NCI-H1105 treated with DMSO at 0.1 percent for 48 hours (cell line): Measurements from ENCODE around the gene MAU2.

ENCODE experiments used
- DNase-seq: peaks from one replicate; lab custom pipeline; 2025; lab: John Stamatoyannopoulos, UW

Gene MAU2, protein sequence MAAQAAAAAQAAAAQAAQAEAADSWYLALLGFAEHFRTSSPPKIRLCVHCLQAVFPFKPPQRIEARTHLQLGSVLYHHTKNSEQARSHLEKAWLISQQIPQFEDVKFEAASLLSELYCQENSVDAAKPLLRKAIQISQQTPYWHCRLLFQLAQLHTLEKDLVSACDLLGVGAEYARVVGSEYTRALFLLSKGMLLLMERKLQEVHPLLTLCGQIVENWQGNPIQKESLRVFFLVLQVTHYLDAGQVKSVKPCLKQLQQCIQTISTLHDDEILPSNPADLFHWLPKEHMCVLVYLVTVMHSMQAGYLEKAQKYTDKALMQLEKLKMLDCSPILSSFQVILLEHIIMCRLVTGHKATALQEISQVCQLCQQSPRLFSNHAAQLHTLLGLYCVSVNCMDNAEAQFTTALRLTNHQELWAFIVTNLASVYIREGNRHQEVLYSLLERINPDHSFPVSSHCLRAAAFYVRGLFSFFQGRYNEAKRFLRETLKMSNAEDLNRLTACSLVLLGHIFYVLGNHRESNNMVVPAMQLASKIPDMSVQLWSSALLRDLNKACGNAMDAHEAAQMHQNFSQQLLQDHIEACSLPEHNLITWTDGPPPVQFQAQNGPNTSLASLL

DNA sequence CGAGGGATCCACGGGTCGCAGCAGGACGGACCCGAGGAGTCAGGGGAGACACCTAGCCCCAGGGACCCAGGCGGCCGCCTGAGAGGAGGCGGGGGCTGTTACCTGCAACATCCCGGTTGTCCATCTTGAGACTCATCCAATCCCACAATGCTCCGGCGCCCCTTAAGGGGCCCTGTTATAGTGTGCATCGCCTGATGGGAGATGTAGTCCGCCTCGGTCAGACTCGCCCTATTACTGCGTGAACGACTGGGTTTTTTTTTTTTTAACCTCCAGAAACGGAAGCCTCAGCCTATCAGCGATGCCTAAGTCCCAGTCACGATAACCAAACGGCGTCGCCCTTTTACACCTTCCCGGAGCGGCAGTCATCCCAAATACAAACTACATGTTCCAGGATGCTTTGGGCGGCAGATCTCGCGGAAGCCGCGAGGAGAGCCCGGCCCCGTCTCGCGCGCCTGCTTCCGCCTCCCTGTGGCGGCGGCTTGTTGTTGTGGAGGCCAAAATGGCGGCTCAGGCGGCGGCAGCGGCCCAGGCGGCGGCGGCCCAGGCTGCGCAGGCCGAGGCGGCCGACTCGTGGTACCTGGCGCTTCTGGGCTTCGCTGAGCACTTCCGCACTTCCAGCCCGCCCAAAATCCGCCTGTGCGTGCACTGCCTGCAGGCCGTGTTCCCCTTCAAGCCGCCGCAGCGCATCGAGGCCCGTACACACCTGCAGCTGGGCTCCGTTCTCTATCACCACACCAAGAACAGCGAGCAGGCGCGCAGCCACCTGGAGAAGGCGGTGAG is at the start of gene MAU2, which contains the start of gene SUGP1:
Gene MAU2, plus strand, starts transcription at position 469 of the 780 bp plus-strand sequence. Its CDS starts 31 bp downstream, at position 500.
Gene SUGP1, minus strand, starts transcription at position 149 of the 780 bp plus-strand sequence. Its CDS starts 13 bp downstream, at position 136.
- DNase-seq, result peak; percentile 98

DNA sequence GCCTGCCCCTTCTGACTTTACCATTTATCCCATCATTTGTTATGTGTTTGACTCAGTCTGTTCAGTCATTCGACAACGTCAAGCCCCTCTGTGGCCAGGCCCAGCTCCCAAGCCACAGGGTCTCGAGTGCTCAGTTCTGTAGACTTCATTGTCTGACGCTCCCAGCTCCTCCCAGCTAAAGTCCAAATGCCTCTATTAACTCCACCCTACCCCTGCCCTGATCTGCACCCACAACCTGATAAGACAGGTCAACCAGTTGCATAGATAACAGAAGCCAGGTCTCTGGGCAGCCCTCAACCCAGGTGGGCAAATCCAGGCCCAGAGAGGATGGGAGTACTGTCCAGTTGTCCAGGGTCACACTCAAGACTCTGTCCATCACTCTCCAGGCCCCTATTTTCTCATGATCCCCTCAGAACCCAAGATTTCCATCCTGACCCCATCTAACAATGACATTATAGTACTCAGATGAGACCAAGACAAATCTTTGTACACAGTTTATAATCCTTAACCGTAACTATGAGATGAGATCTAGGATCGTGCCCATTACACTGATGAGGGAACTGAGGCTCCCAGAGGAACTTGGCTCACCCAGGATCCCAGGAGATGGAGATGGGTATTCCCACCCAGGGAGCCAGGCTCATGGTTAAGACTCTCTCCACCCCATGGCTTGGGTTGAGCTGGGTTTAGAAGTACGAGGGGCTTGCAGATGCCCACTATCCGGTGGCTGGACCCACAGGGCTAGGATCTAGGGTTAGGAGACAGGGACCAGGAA is 48.6 kb upstream of the MAU2 start:
- no peak for DNase-seq

DNA sequence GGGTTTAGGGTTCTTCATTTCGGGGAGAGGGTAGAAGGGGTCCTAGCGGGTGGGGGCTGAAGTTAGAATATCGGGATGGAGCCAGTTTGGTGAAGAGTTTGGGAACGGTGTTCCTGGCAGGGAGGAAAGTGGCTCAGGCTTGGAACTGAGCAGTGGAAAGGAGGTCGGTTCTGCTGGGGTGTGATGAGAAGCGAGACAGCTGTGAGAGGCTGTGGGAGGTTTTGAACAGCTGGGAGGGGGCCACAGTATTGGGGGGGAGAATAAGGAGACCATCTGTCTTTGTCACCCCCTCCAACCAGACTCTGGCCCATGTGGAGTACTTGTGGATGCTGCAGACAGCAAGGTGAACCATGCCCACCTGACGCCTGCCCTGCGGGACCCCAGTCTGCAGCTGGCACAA is 46.5 kb upstream of the MAU2 start:
- DNase-seq, result no peak

DNA sequence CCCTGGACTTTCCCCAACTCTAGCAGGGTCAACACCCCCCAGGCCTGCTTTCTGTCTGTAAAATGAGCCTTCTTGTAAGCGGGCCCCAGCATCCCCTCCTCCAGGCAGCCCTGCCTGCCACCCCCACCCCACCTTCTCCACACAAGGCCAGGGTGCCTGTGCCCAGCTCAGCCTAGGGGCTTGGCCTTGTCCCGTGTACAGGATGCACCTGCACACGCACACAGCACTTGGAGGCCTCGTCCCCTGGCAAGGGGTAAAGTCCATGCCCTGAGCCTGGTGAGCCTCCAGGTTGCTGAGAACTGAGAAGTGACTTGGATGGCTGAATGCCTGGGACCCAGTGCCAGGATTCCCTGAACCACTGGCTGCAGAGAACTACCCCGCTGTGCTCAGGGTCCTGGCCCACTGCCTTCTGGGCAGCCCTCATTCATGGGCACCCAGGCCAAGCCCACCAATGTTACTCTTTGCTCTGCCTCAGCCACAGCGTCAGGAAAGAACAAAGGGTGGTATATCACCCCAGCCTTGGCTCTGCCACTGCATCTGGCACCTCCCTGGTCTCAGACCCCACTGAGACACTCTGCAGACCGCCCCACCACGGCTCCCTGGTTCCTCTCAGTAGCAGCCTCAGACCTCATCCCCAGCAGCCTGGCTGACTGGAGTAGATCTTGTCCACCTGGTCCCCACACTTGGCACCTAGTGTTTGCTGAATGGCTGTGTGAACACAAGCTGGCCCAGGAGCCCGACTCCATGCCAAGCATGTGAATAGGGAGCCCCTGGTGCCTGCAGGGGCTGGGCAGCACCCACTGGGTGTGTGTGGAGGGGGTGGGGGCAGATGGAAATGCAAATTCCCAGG is 45.7 kb upstream of the MAU2 start:
- DNase-seq, result no peak

DNA sequence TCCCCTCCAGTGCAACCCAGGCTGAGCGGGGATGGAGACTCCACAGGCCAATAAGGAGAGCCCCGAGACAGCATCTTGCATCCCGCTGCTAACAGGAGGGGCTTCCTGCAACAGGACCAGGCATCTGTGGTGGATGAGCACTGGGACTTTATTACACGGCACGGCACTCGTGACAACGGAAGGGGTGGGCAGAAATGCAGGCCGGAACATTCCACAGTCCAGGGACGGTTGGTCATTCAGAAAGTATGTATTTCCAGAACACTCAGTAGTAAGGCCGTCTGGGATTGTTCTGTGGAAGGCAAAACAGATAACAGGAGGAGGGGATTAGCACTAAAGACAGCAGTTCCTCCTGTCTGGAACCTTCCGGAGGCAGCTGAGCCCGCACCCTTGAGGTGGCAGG is 44.2 kb upstream of the MAU2 start:
- no peak for DNase-seq

DNA sequence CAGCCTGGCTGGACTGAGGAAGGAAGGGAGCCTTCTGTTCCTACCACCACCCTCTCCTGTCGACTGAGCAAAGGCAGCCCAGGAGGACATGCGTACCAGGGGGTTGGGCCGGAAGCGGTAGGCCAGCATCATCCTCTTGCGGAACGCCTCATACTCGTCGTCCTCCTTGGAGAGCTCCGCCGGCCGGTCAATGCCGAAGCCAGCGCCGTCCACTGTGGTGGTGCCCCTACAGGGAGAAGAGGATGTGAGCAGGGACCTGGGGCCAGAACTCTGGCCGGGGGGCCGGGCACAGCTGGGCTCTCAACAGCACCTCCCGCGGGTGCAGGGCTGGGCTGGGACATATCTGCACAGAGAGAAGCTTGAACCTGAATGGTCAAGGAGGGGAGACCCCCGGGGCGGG is 43.8 kb upstream of the MAU2 start:
- no peak for DNase-seq

DNA sequence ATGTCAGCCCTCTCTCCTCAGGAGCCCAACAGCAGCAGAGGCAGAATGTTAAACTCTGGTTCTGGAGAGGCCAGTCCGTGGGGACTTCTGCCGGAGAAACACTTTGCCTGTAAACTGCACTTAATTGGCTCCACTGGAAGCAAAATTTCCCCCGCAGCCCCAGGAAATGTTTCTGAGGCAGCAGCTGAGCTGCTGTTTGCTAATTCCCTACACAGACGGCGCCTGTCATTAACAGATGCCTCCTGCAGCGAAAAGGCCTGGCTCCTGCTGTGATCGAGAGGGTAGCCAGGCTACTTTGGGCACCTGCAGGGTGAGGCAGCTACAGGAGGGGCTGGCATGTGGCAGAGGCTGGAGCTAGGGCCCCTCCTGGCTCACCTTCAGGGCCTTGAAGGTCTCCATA is 42.3 kb upstream of the MAU2 start:
- DNase-seq, result no peak

DNA sequence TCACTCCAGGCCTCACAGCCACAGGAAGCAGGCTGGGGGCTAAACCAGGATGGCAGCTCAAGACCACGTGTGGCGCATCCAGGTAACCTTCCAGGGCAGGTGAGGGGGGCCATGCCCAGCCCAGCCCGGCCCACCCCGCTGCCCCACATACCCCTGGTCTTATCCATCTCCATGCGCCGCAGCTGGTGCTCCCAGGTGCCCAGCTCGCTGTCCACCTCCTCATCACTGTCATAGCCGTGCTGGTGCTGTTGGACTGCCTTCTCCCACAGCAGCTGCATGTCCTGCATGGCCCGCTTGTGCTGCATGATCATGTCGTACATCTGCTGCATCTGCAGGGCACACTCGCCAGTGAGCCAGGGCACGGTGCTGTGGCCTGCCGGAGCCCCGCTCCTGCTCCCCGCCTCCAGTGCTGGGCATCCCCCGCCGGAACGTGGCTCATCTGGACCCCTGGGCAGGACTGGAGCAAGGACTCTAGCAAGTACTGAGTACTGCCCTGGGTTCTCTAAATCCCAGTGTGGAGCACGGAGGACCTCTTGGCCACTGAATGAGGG is 41.5 kb upstream of the MAU2 start:
- no peak for DNase-seq

DNA sequence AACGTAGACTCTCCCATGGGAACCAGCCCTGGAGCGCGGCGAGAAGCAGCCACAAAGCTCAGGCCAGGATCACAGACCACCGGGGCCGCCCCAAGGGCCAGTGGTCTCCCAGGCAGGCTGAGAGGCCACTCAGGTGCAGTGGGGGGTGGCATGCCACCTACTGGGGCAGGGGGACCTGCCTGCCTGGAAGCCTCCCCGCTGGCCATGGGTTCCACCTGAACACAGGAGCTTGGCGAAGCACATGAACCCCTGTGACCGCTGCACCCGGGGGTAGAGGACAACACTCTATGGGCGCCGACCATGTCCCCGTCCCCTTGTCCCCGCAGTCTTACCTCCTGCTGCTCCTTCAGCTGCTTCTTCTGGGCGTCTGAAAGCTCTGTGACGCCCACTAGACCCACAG is 40.8 kb upstream of the MAU2 start:
- DNase-seq, result no peak

DNA sequence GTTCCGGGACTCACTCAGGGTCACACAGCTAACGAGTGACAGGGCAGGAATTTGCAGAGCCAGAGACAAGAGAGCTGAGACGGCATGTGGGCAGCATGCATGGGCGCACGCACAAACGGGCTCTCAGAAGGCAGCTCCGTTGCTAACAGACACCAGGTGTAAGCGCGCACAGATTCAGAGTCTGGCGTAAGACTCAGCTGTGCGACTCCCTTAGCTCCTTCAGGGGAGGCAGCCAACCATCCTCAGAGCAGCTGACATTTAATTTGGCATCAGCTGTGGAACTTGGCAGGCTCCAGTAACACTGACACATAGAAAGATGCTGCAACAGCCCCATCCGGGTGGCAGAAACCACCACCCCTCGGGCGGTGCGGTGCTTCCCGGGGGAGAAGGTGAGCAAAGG is 40.1 kb upstream of the MAU2 start:
- no peak for DNase-seq

DNA sequence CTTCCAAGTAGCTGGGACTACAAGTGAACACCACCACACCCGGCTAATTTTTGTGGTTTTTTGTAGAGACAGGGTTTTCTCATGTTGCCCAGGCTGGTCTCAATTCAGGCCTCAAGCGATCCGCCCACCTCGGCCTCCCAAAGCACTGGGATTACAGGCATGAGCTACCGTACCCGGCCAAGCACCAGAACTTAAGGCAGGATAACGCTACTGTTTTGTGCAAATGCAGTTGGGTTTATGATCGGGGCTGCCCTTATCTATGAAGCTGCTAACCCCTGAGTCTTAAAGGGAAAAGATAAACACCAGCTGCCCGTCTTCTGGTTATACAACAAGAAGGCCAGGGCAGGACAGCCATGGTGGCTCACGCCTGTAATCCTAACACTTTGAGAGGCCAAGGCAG is 34.9 kb upstream of the MAU2 start:
- no peak for DNase-seq

DNA sequence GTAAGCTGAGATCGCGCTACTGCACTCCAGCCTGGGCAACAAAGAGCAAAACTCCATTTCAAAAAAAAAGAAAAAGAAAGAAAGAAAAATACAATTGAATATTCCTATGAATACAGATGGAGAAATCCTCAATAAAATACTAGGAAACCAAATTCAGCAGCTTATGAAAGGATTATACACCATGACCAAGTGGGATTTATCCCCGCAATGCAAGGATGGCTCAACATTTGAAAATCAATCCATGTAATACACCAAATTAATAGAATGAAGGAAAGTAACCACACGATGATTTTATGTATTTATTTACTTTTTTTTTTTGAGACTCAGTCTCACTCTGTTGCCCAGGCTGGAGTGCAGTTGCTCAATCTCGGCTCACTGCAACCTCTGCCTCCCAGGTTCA is 28.0 kb upstream of the MAU2 start:
- DNase-seq, result no peak

DNA sequence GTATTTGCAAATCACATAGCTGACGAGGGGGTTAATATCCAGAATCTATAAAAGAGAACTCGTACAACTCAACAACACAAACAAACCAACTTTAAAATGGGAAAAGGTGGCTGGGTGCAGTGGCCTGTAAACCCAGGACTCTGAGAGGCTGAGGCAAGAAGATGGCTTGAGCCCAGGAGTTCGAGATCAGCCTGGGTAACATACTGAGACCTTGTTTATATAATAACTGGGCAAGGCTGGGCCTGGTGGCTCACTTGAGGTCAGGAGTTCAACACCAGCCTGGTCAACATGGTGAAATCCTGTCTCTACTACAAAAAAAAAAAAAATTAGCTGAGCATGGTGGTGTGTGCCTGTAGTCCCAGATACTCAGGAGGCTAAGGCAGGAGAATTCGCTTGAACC is 25.7 kb upstream of the MAU2 start:
- DNase-seq, result no peak

DNA sequence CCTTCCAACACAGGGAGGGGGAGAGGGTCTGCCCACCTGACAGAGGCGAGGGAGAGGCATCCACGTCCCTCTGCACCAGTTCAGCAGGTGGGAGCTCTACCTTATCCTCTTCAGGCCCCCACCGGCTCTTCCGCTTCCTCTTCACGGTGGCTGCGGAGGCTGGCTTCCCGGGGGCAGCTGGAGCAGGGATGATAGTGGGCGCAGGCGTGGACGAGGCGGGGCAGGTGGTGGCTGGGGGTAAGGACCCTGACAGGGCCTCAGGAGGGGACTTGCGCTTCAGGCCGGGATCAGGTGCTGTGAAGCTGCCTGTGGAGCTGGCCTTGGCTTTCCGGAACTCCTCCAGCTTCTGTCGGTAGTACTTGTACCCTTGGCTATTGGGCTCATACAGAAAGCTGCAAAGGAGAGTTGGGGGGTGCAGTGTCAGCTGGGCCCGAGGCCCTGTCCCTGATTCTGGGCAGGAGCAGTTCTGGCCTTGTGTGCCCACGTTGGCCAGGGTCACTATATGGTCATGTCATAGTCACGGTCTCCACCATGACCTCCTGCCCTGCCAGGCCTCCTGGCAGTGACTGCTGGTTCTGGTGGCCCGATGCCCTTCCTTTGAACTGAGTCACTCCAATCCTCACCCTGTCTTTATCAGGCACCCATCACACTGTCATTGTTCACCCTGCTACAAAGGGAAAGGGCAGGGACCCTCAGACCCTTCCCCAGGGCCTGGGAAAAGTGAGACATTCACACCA is 23.5 kb upstream of the MAU2 start:
- no peak for DNase-seq

DNA sequence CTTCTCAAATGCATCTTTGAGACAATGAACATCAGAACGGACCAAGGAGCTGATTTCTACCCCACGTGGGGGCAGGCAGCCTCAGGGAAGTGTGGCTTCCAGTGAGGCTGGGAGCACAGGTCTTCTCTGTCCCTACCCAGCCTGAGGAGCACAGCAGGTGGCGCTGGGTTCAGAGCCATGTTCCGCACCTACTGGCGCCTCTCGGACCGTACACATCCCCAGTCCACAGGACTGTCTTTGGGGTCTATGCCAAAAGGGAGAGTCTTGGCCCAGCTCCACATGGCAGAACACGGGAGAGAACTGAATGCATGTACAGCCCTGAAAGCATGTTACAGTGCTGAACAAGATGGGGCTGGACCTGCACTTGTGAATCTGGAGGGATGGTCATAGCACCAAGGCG is 22.9 kb upstream of the MAU2 start:
- no peak for DNase-seq

DNA sequence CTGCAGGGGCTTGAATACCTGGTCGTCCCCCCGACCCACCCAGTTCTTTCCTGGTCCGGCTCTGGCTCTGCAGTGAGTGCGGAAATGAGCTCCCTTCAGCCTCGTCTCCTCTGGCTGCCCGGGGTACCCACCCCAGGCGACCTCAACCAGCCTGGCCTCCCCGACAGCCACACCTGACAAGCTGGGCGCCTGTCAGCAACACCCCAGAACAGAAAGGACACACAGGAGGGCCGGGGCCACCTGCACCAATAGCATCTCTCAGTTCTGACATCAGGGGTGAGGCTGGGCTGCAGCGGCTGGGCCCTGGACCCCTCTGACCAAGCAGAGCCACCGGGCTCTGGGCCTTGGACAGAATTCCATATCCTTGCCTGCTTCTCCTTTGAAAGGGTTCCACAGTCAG is 20.0 kb upstream of the MAU2 start:
- DNase-seq, result no peak

DNA sequence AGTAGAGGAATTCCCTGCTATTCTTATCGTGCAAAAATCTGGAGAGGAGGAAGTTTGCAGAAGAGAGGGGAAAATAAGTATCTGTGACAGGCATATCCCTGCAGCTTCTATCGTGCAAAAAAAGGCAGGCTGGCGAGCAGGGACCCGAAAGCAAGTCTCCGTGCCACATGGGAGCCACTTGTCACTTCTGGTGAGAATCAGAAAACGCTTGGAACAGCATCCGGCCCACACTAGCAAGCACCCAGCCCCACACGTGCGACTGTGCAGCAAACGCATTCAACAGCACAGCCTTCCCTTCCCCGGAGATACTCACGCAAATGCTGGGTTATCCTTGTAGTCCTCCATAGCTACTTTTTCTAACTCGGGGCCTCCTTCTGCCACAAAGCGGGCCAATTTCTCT is 17.2 kb upstream of the MAU2 start:
- no peak for DNase-seq

DNA sequence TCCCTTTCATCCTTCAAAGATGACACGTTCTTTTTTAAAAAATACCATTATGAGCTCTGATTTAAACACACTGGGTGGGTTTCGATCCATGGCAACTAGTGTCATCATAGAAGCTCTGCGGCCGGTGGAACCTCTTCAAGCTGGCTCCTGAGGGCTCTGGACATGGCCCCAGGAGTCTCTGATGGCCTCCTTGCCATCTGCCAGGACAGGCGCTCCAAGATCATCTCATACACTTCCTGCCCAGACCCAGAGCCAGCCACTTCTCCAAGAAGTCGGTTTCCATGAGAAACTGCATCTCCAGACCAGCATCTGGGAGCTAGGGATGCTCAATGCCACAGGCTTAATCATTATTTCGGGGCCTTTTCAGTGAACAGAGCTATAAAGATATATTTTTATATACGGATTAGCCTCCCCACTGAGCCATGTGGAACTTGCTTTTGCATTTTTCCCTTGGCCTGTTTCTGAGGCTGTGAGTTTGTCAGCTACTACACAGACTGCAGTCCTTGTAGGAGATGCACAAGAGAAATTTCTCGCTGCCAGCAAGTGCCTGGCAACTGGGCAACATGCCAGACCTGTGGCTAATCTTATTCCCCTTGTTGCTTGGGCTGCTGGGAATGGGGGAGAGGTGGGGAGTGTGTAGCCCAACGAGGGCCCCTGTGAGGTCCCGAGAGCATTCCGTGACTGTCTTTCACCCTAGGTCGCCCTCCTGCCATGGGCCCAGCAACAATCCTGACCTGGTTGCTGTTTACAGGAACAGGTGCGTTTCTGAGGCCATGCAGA is 16.3 kb upstream of the MAU2 start:
- DNase-seq, result no peak

DNA sequence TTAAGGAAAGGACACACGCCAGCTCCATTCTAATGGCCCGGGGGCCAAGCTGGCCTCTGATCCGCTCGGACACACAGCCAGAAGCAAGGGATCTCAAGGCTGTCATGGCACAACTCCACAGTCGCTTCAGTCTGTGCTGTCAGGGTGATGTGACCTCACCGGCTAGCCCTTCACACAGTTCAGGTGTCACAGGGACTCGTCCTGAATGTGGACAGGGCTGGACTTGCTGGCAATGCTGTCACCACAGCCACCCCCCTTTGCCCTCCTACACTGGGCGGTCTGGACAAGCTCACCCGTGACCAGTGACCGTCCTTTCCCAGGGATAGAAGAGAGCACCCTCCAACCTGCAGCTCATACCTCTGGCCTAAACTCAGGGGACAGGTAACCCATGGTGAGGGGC is 15.6 kb upstream of the MAU2 start:
- DNase-seq, result no peak
